Esophagus muscularis mucosa (tissue), 4 donors: ENCODE results near the gene METAP1D.

ENCODE experiments used
- CTCF ChIP-seq, 3 experiments: fragments of 200-600 bp in 2 of 3; fragments of 450-650 bp in 1 of 3; sonication (generic) in 2 of 3; IDR thresholded peaks; one replicate each; pipeline ENCODE4 v1.5.1; 2017 to 2019; ENCODE audit warnings: antibody characterized with exemption in 3 of 3, mild to moderate bottlenecking in 2 of 3, moderate library complexity in 1 of 3
- EP300 ChIP-seq: sonication (generic); formaldehyde crosslinking; IDR thresholded peaks from one replicate; pipeline ENCODE4 v1.6.1; 2017; ENCODE audit warnings: antibody characterized with exemption
- POLR2AphosphoS5 ChIP-seq, 2 donors: sonication (generic); formaldehyde crosslinking; IDR thresholded peaks; one replicate each; pipeline ENCODE4 v1.6.1; 2017; ENCODE audit warnings: antibody characterized with exemption in 2 of 2

- TF ChIP-seq CTCF (IDR thresholded peaks at IDR 0.05) (no peak), POLR2AphosphoS5 (IDR thresholded peaks at IDR 0.05) (no peak), EP300 (no peak)
These were observed 56.5 kb downstream of the METAP1D start for GRCh38 chr2:172056293-172056692.
